SK-N-SH (cell line): ENCODE measurements around the gene LIG1.
"Not testable (repeated sequence)": the region's sequence is repeated elsewhere in the genome, so short reads cannot be mapped to it uniquely, and the experiment has no call there.

Experiments used
- EP300 ChIP-seq, 2 experiments: IDR thresholded peaks; 2 replicates each; pipeline versions ENCODE4 v1.4.0 to v1.6.1; 2012; ENCODE audit warnings: borderline replicate concordance in 1 of 2, low read depth in 1 of 2, low read length in 1 of 2
- GABPA ChIP-seq: IDR thresholded peaks from 2 replicates; pipeline ENCODE4 v1.4.0; 2012; ENCODE audit warnings: low read depth, mild to moderate bottlenecking
- JUND ChIP-seq: IDR thresholded peaks from 2 replicates; pipeline ENCODE4 v1.4.0; 2012
- MXI1 ChIP-seq: IDR thresholded peaks from 2 replicates; pipeline ENCODE4 v1.6.1; 2012; ENCODE audit warnings: mild to moderate bottlenecking, low read depth, low read length, improper control_type of control experiment
- POLR2AphosphoS5 ChIP-seq: IDR thresholded peaks from 2 replicates; pipeline ENCODE4 v1.6.1; 2012; ENCODE audit warnings: low read depth, low read length
- RFX5 ChIP-seq: IDR thresholded peaks from 2 replicates; pipeline ENCODE4 v1.6.1; 2012; ENCODE audit warnings: mild to moderate bottlenecking, improper control_type of control experiment, low read length
- SMC3 ChIP-seq: IDR thresholded peaks from 2 replicates; pipeline ENCODE4 v1.6.1; 2012; ENCODE audit warnings: low read depth, low read length, improper control_type of control experiment
- TF ChIP-seq, protein P1 (sequence below): fragments of 200-600 bp; sonication (generic); IDR thresholded peaks from 2 replicates; pipeline ENCODE4 v1.6.1; 2017; ENCODE audit warnings: antibody characterized with exemption, mild to moderate bottlenecking, moderate library complexity
- TF ChIP-seq, protein P2 (sequence below): fragments of 150-350 bp; IDR thresholded peaks from 2 replicates; pipeline ENCODE4 v1.6.1; 2016; ENCODE audit warnings: mild to moderate bottlenecking, low read depth, low read length
- TF ChIP-seq, protein P3 (sequence below): IDR thresholded peaks from 2 replicates; pipeline ENCODE4 v1.6.1; 2012; ENCODE audit warnings: mild to moderate bottlenecking, low read depth, low read length, moderate library complexity

DNA sequence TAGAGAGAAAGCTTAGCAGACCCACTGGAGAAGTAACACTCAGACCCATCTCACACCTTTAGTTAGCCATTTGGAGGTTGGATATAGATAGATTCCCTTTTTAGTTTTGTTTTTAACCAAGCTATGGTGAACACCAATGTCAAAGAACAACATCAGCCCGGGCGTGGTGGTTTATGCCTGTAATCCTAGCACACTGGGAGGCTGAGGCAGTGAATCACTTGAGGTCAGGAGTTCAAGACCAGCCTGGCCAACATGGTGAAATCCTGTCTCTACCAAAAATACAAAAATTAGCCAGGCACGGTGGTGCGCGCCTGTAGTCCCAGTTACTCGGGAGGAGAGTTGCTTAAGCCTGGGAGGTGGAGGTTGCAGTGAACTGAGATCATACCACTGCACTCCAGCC, 81.2 kb downstream of the LIG1 start:
- TF ChIP-seq, protein P1, sequence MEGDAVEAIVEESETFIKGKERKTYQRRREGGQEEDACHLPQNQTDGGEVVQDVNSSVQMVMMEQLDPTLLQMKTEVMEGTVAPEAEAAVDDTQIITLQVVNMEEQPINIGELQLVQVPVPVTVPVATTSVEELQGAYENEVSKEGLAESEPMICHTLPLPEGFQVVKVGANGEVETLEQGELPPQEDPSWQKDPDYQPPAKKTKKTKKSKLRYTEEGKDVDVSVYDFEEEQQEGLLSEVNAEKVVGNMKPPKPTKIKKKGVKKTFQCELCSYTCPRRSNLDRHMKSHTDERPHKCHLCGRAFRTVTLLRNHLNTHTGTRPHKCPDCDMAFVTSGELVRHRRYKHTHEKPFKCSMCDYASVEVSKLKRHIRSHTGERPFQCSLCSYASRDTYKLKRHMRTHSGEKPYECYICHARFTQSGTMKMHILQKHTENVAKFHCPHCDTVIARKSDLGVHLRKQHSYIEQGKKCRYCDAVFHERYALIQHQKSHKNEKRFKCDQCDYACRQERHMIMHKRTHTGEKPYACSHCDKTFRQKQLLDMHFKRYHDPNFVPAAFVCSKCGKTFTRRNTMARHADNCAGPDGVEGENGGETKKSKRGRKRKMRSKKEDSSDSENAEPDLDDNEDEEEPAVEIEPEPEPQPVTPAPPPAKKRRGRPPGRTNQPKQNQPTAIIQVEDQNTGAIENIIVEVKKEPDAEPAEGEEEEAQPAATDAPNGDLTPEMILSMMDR, result not testable (repeated sequence)
- TF ChIP-seq, protein P2, sequence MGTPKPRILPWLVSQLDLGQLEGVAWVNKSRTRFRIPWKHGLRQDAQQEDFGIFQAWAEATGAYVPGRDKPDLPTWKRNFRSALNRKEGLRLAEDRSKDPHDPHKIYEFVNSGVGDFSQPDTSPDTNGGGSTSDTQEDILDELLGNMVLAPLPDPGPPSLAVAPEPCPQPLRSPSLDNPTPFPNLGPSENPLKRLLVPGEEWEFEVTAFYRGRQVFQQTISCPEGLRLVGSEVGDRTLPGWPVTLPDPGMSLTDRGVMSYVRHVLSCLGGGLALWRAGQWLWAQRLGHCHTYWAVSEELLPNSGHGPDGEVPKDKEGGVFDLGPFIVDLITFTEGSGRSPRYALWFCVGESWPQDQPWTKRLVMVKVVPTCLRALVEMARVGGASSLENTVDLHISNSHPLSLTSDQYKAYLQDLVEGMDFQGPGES, result not testable (repeated sequence)
- TF ChIP-seq, protein P3, sequence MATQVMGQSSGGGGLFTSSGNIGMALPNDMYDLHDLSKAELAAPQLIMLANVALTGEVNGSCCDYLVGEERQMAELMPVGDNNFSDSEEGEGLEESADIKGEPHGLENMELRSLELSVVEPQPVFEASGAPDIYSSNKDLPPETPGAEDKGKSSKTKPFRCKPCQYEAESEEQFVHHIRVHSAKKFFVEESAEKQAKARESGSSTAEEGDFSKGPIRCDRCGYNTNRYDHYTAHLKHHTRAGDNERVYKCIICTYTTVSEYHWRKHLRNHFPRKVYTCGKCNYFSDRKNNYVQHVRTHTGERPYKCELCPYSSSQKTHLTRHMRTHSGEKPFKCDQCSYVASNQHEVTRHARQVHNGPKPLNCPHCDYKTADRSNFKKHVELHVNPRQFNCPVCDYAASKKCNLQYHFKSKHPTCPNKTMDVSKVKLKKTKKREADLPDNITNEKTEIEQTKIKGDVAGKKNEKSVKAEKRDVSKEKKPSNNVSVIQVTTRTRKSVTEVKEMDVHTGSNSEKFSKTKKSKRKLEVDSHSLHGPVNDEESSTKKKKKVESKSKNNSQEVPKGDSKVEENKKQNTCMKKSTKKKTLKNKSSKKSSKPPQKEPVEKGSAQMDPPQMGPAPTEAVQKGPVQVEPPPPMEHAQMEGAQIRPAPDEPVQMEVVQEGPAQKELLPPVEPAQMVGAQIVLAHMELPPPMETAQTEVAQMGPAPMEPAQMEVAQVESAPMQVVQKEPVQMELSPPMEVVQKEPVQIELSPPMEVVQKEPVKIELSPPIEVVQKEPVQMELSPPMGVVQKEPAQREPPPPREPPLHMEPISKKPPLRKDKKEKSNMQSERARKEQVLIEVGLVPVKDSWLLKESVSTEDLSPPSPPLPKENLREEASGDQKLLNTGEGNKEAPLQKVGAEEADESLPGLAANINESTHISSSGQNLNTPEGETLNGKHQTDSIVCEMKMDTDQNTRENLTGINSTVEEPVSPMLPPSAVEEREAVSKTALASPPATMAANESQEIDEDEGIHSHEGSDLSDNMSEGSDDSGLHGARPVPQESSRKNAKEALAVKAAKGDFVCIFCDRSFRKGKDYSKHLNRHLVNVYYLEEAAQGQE, result not testable (repeated sequence)
- not testable (repeated sequence) for TF ChIP-seq POLR2AphosphoS5; JUND; GABPA; RFX5; MXI1; SMC3; EP300 (IDR thresholded peaks at IDR 0.05; ENCODE audit: borderline replicate concordance in 1 of 2, low read depth in 1 of 2, low read length in 1 of 2)
